HepG2 (cell line): Measurements from ENCODE around the gene PASK. TPM values are rescaled to one million over a fixed set of nuclear protein-coding genes. Genes with fewer than 3 reads are reported as not detected.

Source experiments
- ARNT2 ChIP-seq: sonication (generic); formaldehyde crosslinking; IDR thresholded peaks from 2 replicates; pipeline ENCODE4 v1.8.0; 2022; ENCODE audit warnings: mild to moderate bottlenecking, low read depth, missing genetic modification reagents, moderate library complexity
- EHMT2 ChIP-seq: fragments of 200-600 bp; sonication (generic); IDR thresholded peaks from 2 replicates; pipeline ENCODE4 v1.7.0; 2017; ENCODE audit warnings: antibody characterized with exemption, low read depth, low read length, borderline replicate concordance
- KLF13 ChIP-seq: sonication (generic); formaldehyde crosslinking; IDR thresholded peaks from 2 replicates; pipeline ENCODE4 v1.4.0; 2020; ENCODE audit warnings: mild to moderate bottlenecking, missing genetic modification reagents
- KMT2B ChIP-seq: IDR thresholded peaks from 2 replicates; pipeline ENCODE4 v1.6.1; 2016; ENCODE audit warnings: missing genetic modification reagents, missing compliant biosample characterization
- NAIF1 ChIP-seq: sonication (generic); formaldehyde crosslinking; IDR thresholded peaks from 2 replicates; pipeline ENCODE4 v1.5.0; 2020; ENCODE audit warnings: mild to moderate bottlenecking, missing genetic modification reagents, borderline replicate concordance
- POLR2AphosphoS5 ChIP-seq: IDR thresholded peaks from 2 replicates; pipeline ENCODE4 v1.6.1; 2012; ENCODE audit warnings: low read depth, low read length
- ZBTB38 ChIP-seq: sonication (generic); formaldehyde crosslinking; IDR thresholded peaks from 2 replicates; pipeline ENCODE4 v1.5.1; 2020; ENCODE audit warnings: mild to moderate bottlenecking, missing genetic modification reagents
- ZNF138 ChIP-seq: sonication (generic); formaldehyde crosslinking; IDR thresholded peaks from 2 replicates; pipeline ENCODE4 v1.5.0; 2020; ENCODE audit warnings: mild to moderate bottlenecking, low read depth, missing genetic modification reagents
- ZNF563 ChIP-seq: sonication (generic); formaldehyde crosslinking; IDR thresholded peaks from 2 replicates; pipeline ENCODE4 v1.8.0; 2022; ENCODE audit warnings: mild to moderate bottlenecking, moderate library complexity, missing genetic modification reagents
- ZNF792 ChIP-seq: IDR thresholded peaks from 2 replicates; pipeline ENCODE4 v1.6.1; 2016
- polyA plus RNA-seq, 8 experiments: library from polyadenylated mRNA; depleted of rRNA in 3 of 8; stranded (reverse) in 7 of 8; unstranded in 1 of 8; fragments of >200 nt; fragmentation: Illumina TruSeq in 4 of 8; extraction: Trizol in 4 of 8; gene quantifications; 2 replicates each; pipeline versions ENCODE4 v1.2.1 to v1.2.3, GENCODE V29; 2011 to 2016; ENCODE audit warnings: low read depth in 4 of 8, missing spikeins in 1 of 8, mixed read lengths in 1 of 8; ENCODE audit not compliant: insufficient read depth in 1 of 8
- total RNA-seq, 5 experiments: library from RNA; depleted of rRNA; stranded (reverse); fragments of >200 nt; fragmentation: Illumina TruSeq; extraction: Trizol; gene quantifications; 2 replicates each; pipeline ENCODE4 v1.2.3, GENCODE V29; 2016; ENCODE audit warnings: low read depth in 1 of 5
- TF ChIP-seq, protein P1 (sequence below): sonication (generic); formaldehyde crosslinking; IDR thresholded peaks from 2 replicates; pipeline ENCODE4 v1.4.0; 2020; ENCODE audit warnings: missing genetic modification reagents
- TF ChIP-seq, protein P2 (sequence below): sonication (generic); IDR thresholded peaks from 2 replicates; pipeline ENCODE4 v1.6.1; 2016; ENCODE audit warnings: low read depth, borderline replicate concordance
- TF ChIP-seq, protein P3 (sequence below): sonication (generic); formaldehyde crosslinking; IDR thresholded peaks from 2 replicates; pipeline ENCODE4 v1.8.0; 2022; ENCODE audit warnings: mild to moderate bottlenecking, missing genetic modification reagents, moderate library complexity
- TF ChIP-seq, protein P4 (sequence below): sonication (generic); formaldehyde crosslinking; IDR thresholded peaks from 2 replicates; pipeline ENCODE4 v1.4.0; 2020; ENCODE audit warnings: missing genetic modification reagents, borderline replicate concordance
- TF ChIP-seq, protein P5 (sequence below): fragments of 450-650 bp; IDR thresholded peaks from 2 replicates; pipeline ENCODE4 v1.6.1; 2017
- TF ChIP-seq, protein P6 (sequence below): IDR thresholded peaks from 2 replicates; pipeline ENCODE4 v1.6.1; 2016; ENCODE audit warnings: missing compliant biosample characterization, missing genetic modification reagents, borderline replicate concordance

Gene PASK
- total and polyA plus RNA-seq, 2 of the 13 experiments (the other 11 are each of a cell fraction or from before 2014, with no cell fraction given), result 6.9 to 17.0 TPM

DNA sequence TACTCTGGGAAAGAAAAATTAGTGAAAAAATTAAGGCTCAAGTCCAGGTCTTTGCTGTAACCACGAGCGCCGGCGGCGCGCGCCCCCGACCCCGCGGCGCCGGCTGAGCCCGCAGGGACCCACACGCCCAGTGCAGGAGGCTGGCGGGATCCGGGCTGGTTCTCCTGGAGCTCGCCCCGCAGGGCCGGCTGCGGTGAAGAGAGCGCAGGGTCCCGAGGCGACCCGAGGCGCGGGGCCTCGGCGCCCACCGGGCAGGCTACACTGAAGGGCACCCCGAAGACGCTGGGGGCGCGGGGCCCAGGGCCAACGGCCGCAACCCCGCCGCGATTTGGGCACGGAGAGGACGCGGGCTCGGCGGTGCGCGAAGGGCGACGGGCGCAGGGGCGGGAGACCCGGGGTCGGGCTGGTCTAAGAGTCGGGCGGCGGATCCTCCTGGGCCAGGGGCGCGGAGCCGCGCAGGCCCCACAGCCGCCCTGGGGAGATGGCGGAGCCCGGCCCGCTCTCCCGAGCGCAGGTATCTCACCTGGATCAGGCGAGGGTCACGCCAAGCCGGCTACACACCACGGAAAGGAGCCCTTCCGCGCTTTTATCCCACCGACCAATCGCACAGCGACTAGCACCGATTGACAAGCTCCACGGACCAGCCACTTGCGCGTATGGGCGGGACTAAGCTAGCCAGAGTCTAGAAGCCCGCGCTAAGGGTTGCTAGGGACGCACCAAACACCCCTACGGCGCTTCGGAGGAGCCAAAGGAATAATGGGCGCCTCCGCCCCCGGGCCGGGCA, at the start of gene PASK (continued):
- TF ChIP-seq, protein P1, sequence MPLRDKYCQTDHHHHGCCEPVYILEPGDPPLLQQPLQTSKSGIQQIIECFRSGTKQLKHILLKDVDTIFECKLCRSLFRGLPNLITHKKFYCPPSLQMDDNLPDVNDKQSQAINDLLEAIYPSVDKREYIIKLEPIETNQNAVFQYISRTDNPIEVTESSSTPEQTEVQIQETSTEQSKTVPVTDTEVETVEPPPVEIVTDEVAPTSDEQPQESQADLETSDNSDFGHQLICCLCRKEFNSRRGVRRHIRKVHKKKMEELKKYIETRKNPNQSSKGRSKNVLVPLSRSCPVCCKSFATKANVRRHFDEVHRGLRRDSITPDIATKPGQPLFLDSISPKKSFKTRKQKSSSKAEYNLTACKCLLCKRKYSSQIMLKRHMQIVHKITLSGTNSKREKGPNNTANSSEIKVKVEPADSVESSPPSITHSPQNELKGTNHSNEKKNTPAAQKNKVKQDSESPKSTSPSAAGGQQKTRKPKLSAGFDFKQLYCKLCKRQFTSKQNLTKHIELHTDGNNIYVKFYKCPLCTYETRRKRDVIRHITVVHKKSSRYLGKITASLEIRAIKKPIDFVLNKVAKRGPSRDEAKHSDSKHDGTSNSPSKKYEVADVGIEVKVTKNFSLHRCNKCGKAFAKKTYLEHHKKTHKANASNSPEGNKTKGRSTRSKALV (CRISPR knock-in tag), result peak; percentile 95
- TF ChIP-seq ZNF138 (CRISPR knock-in tag), result peak; percentile 65; the same call in 1 of the 2 replicates
- peak; percentile 77 for TF ChIP-seq NAIF1 (CRISPR knock-in tag)
- peak; percentile 58; the same call in 1 of the 2 replicates for TF ChIP-seq ZNF563
- TF ChIP-seq, protein P2, sequence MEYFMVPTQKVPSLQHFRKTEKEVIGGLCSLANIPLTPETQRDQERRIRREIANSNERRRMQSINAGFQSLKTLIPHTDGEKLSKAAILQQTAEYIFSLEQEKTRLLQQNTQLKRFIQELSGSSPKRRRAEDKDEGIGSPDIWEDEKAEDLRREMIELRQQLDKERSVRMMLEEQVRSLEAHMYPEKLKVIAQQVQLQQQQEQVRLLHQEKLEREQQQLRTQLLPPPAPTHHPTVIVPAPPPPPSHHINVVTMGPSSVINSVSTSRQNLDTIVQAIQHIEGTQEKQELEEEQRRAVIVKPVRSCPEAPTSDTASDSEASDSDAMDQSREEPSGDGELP, result 0 out of 2 replicates have a peak, but pooled peaks have one; percentile 10
- TF ChIP-seq, protein P3, sequence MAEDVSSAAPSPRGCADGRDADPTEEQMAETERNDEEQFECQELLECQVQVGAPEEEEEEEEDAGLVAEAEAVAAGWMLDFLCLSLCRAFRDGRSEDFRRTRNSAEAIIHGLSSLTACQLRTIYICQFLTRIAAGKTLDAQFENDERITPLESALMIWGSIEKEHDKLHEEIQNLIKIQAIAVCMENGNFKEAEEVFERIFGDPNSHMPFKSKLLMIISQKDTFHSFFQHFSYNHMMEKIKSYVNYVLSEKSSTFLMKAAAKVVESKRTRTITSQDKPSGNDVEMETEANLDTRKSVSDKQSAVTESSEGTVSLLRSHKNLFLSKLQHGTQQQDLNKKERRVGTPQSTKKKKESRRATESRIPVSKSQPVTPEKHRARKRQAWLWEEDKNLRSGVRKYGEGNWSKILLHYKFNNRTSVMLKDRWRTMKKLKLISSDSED (CRISPR knock-in tag), result peak; percentile 58; the same call in 1 of the 2 replicates
- peak; percentile 49; the same call in 1 of the 2 replicates for TF ChIP-seq POLR2AphosphoS5
- TF ChIP-seq EHMT2, result no peak
- peak; percentile 58 for TF ChIP-seq KMT2B (CRISPR knock-in tag)
- TF ChIP-seq, protein P4, sequence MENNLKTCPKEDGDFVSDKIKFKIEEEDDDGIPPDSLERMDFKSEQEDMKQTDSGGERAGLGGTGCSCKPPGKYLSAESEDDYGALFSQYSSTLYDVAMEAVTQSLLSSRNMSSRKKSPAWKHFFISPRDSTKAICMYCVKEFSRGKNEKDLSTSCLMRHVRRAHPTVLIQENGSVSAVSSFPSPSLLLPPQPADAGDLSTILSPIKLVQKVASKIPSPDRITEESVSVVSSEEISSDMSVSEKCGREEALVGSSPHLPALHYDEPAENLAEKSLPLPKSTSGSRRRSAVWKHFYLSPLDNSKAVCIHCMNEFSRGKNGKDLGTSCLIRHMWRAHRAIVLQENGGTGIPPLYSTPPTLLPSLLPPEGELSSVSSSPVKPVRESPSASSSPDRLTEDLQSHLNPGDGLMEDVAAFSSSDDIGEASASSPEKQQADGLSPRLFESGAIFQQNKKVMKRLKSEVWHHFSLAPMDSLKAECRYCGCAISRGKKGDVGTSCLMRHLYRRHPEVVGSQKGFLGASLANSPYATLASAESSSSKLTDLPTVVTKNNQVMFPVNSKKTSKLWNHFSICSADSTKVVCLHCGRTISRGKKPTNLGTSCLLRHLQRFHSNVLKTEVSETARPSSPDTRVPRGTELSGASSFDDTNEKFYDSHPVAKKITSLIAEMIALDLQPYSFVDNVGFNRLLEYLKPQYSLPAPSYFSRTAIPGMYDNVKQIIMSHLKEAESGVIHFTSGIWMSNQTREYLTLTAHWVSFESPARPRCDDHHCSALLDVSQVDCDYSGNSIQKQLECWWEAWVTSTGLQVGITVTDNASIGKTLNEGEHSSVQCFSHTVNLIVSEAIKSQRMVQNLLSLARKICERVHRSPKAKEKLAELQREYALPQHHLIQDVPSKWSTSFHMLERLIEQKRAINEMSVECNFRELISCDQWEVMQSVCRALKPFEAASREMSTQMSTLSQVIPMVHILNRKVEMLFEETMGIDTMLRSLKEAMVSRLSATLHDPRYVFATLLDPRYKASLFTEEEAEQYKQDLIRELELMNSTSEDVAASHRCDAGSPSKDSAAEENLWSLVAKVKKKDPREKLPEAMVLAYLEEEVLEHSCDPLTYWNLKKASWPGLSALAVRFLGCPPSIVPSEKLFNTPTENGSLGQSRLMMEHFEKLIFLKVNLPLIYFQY (CRISPR knock-in tag), result peak; percentile 42; the same call in 1 of the 2 replicates
- TF ChIP-seq, protein P5, sequence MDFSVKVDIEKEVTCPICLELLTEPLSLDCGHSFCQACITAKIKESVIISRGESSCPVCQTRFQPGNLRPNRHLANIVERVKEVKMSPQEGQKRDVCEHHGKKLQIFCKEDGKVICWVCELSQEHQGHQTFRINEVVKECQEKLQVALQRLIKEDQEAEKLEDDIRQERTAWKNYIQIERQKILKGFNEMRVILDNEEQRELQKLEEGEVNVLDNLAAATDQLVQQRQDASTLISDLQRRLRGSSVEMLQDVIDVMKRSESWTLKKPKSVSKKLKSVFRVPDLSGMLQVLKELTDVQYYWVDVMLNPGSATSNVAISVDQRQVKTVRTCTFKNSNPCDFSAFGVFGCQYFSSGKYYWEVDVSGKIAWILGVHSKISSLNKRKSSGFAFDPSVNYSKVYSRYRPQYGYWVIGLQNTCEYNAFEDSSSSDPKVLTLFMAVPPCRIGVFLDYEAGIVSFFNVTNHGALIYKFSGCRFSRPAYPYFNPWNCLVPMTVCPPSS, result no peak
- TF ChIP-seq ZNF792, result 0 out of 2 replicates have a peak, but pooled peaks have one; percentile 33
- peak; percentile 71 for TF ChIP-seq ZBTB38 (CRISPR knock-in tag)
- peak; percentile 89 for TF ChIP-seq ARNT2 (CRISPR knock-in tag)
- TF ChIP-seq KLF13 (CRISPR knock-in tag), result no peak
- TF ChIP-seq, protein P6, sequence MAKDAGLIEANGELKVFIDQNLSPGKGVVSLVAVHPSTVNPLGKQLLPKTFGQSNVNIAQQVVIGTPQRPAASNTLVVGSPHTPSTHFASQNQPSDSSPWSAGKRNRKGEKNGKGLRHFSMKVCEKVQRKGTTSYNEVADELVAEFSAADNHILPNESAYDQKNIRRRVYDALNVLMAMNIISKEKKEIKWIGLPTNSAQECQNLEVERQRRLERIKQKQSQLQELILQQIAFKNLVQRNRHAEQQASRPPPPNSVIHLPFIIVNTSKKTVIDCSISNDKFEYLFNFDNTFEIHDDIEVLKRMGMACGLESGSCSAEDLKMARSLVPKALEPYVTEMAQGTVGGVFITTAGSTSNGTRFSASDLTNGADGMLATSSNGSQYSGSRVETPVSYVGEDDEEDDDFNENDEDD (CRISPR knock-in tag), result peak; percentile 94; the same call in 1 of the 2 replicates
